LHCN-M2 (cell line): Measurements from ENCODE around the gene MICU2. TPM values are rescaled to one million over a fixed set of nuclear protein-coding genes. Genes with fewer than 3 reads are reported as not detected.

Source experiments
- DNase-seq: peaks from one replicate; pipeline ENCODE4 v3.0.0-alpha.2; 2012; ENCODE audit warnings: low read depth
- total RNA-seq: library from RNA; depleted of rRNA; stranded (reverse); fragments of >200 nt; gene quantifications from 2 replicates; pipeline ENCODE4 v1.2.3, GENCODE V29; 2014

The MICU2 gene
- total RNA-seq, 1 experiment from 2014 or later, result 138 TPM

GRCh38 chr13:21486322-21486721 is 117.6 kb downstream of the MICU2 start:
- peak; percentile 21 for DNase-seq

- no peak for DNase-seq
Measured at GRCh38 chr13:21483748-21484147, 120.2 kb downstream of the MICU2 start.

- peak; percentile 82 for DNase-seq
Measured at GRCh38 chr13:21481359-21481758, 122.6 kb downstream of the MICU2 start.

GRCh38 chr13:21478881-21479808 is 124.8 kb downstream of the MICU2 start:
- DNase-seq, result peak; percentile 74

GRCh38 chr13:21476893-21477472 is 127.0 kb downstream of the MICU2 start:
- DNase-seq, result peak; percentile 78

GRCh38 chr13:21475115-21475514 is 128.9 kb downstream of the MICU2 start:
- no peak for DNase-seq

GRCh38 chr13:21470785-21471184 is 133.2 kb downstream of the MICU2 start:
- DNase-seq, result no peak

- no peak for DNase-seq
Measured at GRCh38 chr13:21466527-21466926, 137.4 kb downstream of the MICU2 start.

- no peak for DNase-seq
Measured at GRCh38 chr13:21465710-21466160, 138.2 kb downstream of the MICU2 start.

- no peak for DNase-seq
Measured at GRCh38 chr13:21463424-21463823, 140.5 kb downstream of the MICU2 start.

GRCh38 chr13:21461131-21461530 is 142.8 kb downstream of the MICU2 start:
- DNase-seq, result no peak

- peak; percentile 75 for DNase-seq
Measured at GRCh38 chr13:21458813-21459701, 144.9 kb downstream of the MICU2 start, which contains the start of gene ZDHHC20. Gene ZDHHC20 (minus strand): TSS chr13:21459303. CDS start chr13:21459171, 132 bp downstream.

- no peak for DNase-seq
Measured at GRCh38 chr13:21458451-21458812, 145.5 kb downstream of the MICU2 start.

- DNase-seq, result no peak
Measured at GRCh38 chr13:21453387-21454081, 150.4 kb downstream of the MICU2 start.

- DNase-seq, result no peak
Measured at GRCh38 chr13:21450936-21451335, 153.0 kb downstream of the MICU2 start.

GRCh38 chr13:21446656-21447055 is 157.3 kb downstream of the MICU2 start:
- DNase-seq, result no peak

- DNase-seq, result no peak
Measured at GRCh38 chr13:21445759-21446158, 158.2 kb downstream of the MICU2 start.

GRCh38 chr13:21443171-21443570 is 160.8 kb downstream of the MICU2 start:
- DNase-seq, result no peak
